Measurements from ENCODE around the gene CCDC57.

The CCDC57 gene

DNA sequence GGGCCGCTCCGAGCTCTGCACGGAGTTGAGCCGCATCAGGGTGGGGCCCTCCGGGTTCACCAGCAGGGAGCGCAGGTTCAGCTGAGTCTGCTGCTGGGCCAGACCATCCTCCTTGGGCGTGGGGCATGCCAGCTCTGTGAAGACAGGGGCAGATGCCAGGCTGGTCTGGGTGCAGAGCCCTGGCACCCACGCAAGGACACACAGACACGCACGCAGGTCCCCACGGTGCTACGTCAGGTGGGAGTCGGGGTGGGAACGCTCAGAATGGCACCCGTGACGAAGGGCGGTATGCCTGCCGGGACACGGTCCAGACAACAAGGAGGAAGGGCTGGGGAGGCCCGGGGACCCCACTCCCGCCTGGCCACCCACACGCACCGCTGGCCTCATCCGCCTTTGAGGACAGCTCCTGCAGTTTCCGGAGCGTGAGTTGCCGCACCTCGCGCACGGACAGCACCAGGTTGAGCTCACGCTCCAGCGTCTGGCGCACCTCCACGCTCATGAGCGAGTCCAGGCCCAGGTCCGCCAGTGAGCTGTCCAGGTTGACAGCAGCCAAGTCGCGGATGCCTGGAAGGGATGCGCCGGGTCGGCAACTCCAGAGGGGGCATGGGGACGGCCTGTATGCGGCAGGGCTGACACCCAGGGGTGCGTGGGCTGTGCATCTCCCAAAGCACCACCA lies 131.7 kb downstream of the CCDC57 start:
- TF ChIP-seq, protein P1, sequence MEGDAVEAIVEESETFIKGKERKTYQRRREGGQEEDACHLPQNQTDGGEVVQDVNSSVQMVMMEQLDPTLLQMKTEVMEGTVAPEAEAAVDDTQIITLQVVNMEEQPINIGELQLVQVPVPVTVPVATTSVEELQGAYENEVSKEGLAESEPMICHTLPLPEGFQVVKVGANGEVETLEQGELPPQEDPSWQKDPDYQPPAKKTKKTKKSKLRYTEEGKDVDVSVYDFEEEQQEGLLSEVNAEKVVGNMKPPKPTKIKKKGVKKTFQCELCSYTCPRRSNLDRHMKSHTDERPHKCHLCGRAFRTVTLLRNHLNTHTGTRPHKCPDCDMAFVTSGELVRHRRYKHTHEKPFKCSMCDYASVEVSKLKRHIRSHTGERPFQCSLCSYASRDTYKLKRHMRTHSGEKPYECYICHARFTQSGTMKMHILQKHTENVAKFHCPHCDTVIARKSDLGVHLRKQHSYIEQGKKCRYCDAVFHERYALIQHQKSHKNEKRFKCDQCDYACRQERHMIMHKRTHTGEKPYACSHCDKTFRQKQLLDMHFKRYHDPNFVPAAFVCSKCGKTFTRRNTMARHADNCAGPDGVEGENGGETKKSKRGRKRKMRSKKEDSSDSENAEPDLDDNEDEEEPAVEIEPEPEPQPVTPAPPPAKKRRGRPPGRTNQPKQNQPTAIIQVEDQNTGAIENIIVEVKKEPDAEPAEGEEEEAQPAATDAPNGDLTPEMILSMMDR (conservative IDR thresholded peaks at IDR 0.05; ENCODE audit: low read depth, low read length): no peak
- Histone ChIP-seq H2AFZ (ENCODE audit: low read depth) (no peak overlapping the region), H3K4me3 (IDR thresholded peaks at IDR 0.05; ENCODE audit: insufficient read depth, low read depth, low read length) (no peak overlapping the region), H3K4me2 (no peak overlapping the region), H3K27ac (no peak overlapping the region), H3K27me3 (ENCODE audit: insufficient read depth, low read depth) (no peaks in the 10 kb centered on the region), H4K20me1 (ENCODE audit: insufficient read depth) (no peaks in the 10 kb centered on the region), H3K4me1 (ENCODE audit: low read depth, poor library complexity, severe bottlenecking) (no peaks in the 10 kb centered on the region), H3K36me3 (ENCODE audit: insufficient read depth) (peaks cover 30% of the 10 kb centered on the region; the same call in 1 of the 2 replicates), H3K9ac (no peak overlapping the region), H3K79me2 (ENCODE audit: insufficient read depth, low read depth) (no peaks in the 10 kb centered on the region)

DNA sequence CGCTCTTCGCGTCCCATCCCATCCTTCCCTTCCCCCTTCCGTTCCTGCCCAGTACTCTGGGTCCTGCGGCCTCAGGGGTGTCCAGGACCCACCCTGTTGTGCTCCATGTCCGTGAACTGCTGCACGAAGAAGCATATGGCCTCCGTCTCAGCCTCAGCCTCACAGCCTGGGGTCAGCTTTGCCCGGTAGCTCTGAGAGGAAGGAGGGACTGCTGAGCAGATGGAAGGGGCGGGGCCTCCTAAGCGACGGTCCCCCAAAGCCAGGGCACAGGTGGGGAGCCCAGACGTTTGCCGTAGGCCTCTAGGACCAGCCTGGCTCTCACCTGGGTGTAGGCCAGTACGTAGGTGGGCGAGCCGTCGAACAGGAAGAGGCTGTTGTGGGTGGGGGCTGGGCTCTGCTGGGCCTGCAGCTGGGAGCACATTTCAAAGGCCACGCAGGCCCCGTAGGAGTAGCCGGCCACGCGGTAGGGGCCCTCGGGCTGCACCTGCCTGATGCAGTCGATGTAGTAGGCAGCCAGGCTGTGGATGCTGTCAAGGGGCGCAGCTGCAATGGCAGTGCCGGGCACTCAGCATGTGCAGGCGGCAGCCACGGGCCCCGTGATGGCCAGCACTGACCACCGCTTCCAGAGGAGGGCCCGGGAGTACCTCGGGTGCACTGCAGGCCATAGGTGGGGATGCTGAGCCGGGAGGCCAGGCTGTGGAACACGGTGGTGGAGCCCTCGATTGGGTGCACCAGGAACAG lies 132.4 kb downstream of the CCDC57 start:
- no peak overlapping the region for H3K27ac ChIP-seq
- H3K79me2 ChIP-seq (ENCODE audit: insufficient read depth, low read depth): no peaks in the 10 kb centered on the region
- no peaks in the 10 kb centered on the region for H3K27me3 ChIP-seq (ENCODE audit: insufficient read depth, low read depth)
- H3K4me3 ChIP-seq (IDR thresholded peaks at IDR 0.05; ENCODE audit: insufficient read depth, low read depth, low read length): no peak overlapping the region
- no peak overlapping the region for H3K4me2 ChIP-seq
- no peak overlapping the region for H2AFZ ChIP-seq (ENCODE audit: low read depth)
- H3K36me3 ChIP-seq (ENCODE audit: insufficient read depth): peaks cover 23% of the 10 kb centered on the region; the same call in 1 of the 2 replicates
- TF ChIP-seq, protein P1 (conservative IDR thresholded peaks at IDR 0.05; ENCODE audit: low read depth, low read length): no peak
- H3K4me1 ChIP-seq (ENCODE audit: low read depth, poor library complexity, severe bottlenecking): no peaks in the 10 kb centered on the region
- no peaks in the 10 kb centered on the region for H4K20me1 ChIP-seq (ENCODE audit: insufficient read depth)
- H3K9ac ChIP-seq: no peak overlapping the region

DNA sequence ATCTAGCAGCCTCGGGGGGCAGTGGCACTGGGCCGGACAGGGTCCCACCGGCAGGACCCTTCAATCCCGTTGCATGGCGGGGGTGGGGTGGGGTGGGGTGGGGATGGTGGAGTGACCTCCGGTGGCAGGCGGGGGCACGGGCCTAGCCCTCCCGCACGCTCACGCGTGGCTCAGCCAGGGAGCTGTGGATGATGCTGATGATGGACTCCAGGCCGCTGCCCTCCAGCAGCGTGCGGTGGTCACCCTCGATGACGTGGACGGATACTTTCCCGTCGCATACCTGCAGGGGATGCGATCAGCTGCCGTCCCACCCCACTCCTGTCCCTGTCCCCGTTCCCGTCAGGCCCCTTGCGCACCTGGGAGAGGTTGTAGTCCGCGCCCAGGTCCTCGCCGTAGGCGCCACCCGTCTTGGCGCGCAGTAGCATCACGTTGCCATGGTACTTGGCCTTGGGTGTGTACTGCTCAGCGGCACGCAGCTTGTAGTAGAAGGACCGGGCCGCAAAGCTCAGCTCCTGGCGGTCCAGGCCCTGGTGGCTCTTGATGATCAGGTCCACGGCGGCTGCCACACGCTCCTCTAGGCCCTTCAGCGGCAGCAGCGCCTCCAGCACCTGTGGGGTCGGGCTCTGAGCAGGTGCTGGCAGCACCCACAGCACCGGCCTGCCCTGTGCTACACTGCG lies 133.5 kb downstream of the CCDC57 start:
- H3K9ac ChIP-seq: no peak overlapping the region
- H3K36me3 ChIP-seq (ENCODE audit: insufficient read depth): peaks cover 15% of the 10 kb centered on the region; the same call in 1 of the 2 replicates
- H3K27ac ChIP-seq: no peak overlapping the region
- H3K79me2 ChIP-seq (ENCODE audit: insufficient read depth, low read depth): no peaks in the 10 kb centered on the region
- no peak overlapping the region for H3K4me2 ChIP-seq
- no peaks in the 10 kb centered on the region for H3K4me1 ChIP-seq (ENCODE audit: low read depth, poor library complexity, severe bottlenecking)
- TF ChIP-seq, protein P1 (conservative IDR thresholded peaks at IDR 0.05; ENCODE audit: low read depth, low read length): no peak
- H4K20me1 ChIP-seq (ENCODE audit: insufficient read depth): no peaks in the 10 kb centered on the region
- no peaks in the 10 kb centered on the region for H3K27me3 ChIP-seq (ENCODE audit: insufficient read depth, low read depth)
- H2AFZ ChIP-seq (ENCODE audit: low read depth): no peak overlapping the region
- H3K4me3 ChIP-seq (IDR thresholded peaks at IDR 0.05; ENCODE audit: insufficient read depth, low read depth, low read length): no peak overlapping the region

DNA sequence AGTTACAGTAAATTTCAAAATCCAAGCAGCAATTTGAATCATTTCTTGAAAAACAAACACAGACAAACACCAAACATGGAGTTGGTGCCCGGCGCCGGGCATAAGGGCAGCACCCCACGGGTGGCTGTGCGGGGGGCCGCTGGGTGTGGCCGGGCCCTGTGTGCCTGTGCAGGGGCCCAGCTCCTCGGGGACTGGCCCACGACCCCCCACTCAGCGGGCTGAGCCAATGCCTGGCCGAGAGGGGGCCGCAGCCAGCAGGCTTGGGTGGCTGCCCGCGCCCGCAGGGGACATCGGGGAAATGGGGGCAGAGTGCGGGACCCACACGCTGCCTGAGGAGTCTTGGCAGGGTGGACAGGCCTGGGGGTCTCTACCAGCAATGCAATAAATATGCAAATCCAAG lies 134.2 kb downstream of the CCDC57 start:
- H3K79me2 ChIP-seq (ENCODE audit: insufficient read depth, low read depth): no peaks in the 10 kb centered on the region
- H3K4me1 ChIP-seq (ENCODE audit: low read depth, poor library complexity, severe bottlenecking): no peaks in the 10 kb centered on the region
- no peak overlapping the region for H2AFZ ChIP-seq (ENCODE audit: low read depth)
- H4K20me1 ChIP-seq (ENCODE audit: insufficient read depth): no peaks in the 10 kb centered on the region
- H3K9ac ChIP-seq: no peak overlapping the region
- peaks cover 11% of the 10 kb centered on the region; the same call in 1 of the 2 replicates for H3K36me3 ChIP-seq (ENCODE audit: insufficient read depth)
- TF ChIP-seq, protein P1 (conservative IDR thresholded peaks at IDR 0.05; ENCODE audit: low read depth, low read length): no peak
- H3K4me2 ChIP-seq: no peak overlapping the region
- H3K4me3 ChIP-seq (IDR thresholded peaks at IDR 0.05; ENCODE audit: insufficient read depth, low read depth, low read length): no peak overlapping the region
- no peaks in the 10 kb centered on the region for H3K27me3 ChIP-seq (ENCODE audit: insufficient read depth, low read depth)
- H3K27ac ChIP-seq: no peak overlapping the region
